22Rv1 (cell line): ENCODE results near the gene STAC2.

Experiments used
- H3K27ac ChIP-seq: fragments of 450-650 bp; 2 replicates; pipeline ENCODE4 v1.5.1; 2017
- CTCF ChIP-seq: fragments of 450-650 bp; IDR thresholded peaks from 2 replicates; pipeline ENCODE4 v1.5.1; 2017; ENCODE audit warnings: mild to moderate bottlenecking
- ZFX ChIP-seq: fragments of 450-650 bp; IDR thresholded peaks from 2 replicates; pipeline ENCODE4 v1.6.1; 2017; ENCODE audit warnings: antibody characterized with exemption, borderline replicate concordance

The STAC2 gene

GRCh38 chr17:39223907-39224777 is 1.6 kb downstream of the STAC2 start:
- TF ChIP-seq CTCF (no peak), ZFX (no peak)

GRCh38 chr17:39222866-39223834 is 2.6 kb downstream of the STAC2 start:
- no peak overlapping the region for H3K27ac ChIP-seq
- TF ChIP-seq ZFX (no peak), CTCF (no peak)

More at GRCh38 chr17:39223907-39224777, 1.6 kb downstream of the STAC2 start:
- no peak overlapping the region for H3K27ac ChIP-seq

GRCh38 chr17:39222151-39222550 is 3.6 kb downstream of the STAC2 start:
- no peak overlapping the region for H3K27ac ChIP-seq
- TF ChIP-seq ZFX = no peak
- no peak for TF ChIP-seq CTCF

GRCh38 chr17:39221572-39221971 is 4.2 kb downstream of the STAC2 start:
- H3K27ac ChIP-seq = no peak overlapping the region
- TF ChIP-seq ZFX (no peak), CTCF (no peak)

GRCh38 chr17:39219647-39220154 is 6.0 kb downstream of the STAC2 start:
- no peak for TF ChIP-seq ZFX
- TF ChIP-seq CTCF = no peak
- no peak overlapping the region for H3K27ac ChIP-seq

- no peak for TF ChIP-seq ZFX
- no peak for TF ChIP-seq CTCF
These were observed 6.8 kb downstream of the STAC2 start for GRCh38 chr17:39218906-39219305.

More at GRCh38 chr17:39218906-39219305, 6.8 kb downstream of the STAC2 start:
- no peak overlapping the region for H3K27ac ChIP-seq
